NCI-H1048 (cell line): Measurements from ENCODE around the gene CARNS1.
"Not testable (repeated sequence)": the region's sequence is repeated elsewhere in the genome, so short reads cannot be mapped to it uniquely, and the experiment has no call there.

ENCODE experiments used
- DNase-seq: peaks from one replicate; lab custom pipeline; 2025; lab: John Stamatoyannopoulos, UW

CARNS1 gene

GRCh38 chr11:67396587-67397389 is 18.7 kb upstream of the CARNS1 start:
- no peak for DNase-seq

- no peak for DNase-seq
Observed at GRCh38 chr11:67397536-67397935, 17.9 kb upstream of the CARNS1 start.

- no peak for DNase-seq
Observed at GRCh38 chr11:67397986-67398660, 17.4 kb upstream of the CARNS1 start.

DNA sequence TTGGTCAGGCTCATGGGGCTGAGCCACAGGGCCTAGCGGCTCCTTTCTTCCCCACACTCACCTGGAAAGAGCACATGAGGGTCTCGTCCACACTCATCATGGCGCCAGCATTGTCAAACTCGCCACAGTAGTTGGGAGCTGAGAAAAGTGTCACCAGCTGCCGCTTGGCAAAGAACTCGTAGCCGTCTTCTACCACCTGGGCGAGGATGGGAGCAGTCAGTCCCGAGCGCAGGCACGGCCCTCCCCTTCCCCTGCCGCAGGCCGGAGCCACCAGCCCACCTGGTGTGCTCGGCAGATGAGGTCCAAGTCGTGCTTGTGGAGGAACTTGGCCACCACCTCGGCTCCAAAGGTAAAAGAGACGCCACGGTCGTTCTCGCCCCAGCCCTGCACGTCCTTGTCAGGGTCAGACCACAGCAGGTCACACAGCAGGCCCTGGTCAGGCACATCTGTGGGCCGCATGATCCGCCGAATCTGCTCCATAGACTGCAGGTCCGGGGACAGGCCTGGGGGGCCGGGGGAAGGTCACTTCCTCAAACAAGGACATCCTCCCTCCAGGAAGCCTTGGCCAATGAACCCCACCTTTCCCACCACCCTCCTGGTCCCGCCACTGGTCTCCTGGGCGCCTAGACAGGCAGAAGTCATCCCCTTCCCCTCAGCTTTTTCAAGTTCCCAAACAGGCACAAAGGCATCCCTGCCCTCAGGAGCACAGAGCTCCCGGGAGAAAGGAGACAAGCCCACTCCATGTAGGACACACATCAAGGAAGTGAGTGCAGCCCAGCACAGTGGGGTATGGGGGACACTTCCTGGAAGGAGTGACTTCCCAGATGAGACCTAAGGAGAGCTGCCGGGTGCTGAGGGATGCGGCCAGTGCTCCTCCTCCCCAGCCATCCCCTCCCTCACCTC is 16.6 kb upstream of the CARNS1 start:
- DNase-seq, result no peak

- no peak for DNase-seq
Observed at GRCh38 chr11:67400251-67400941, 15.1 kb upstream of the CARNS1 start.

DNA sequence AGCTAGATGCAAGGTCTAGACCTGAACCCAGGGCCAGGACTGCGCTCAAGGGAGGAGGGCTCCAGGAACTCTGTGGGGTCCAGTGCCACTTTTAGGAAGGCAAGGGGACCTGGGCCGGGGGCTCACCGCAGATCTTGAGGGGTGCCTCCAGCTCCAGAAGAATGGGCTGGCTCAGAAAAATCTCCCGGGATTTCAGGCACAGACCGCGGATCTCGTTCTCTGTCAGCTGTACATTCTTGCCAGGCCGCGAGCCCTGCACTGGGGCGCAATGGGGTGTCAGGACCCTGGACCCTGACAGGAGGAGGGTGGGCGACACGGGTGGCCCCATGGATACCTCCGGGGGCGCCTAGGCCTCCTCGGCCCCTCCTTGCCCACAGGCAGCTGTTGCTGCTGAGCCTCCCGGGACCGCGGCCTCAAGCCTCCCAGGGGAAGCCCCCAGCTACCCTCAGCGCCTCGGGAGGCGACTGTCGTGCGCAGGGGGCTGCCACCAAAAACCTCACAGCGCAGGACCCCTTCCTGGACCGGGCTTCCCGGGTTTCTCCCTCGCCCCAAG is 14.5 kb upstream of the CARNS1 start:
- no peak for DNase-seq

DNA sequence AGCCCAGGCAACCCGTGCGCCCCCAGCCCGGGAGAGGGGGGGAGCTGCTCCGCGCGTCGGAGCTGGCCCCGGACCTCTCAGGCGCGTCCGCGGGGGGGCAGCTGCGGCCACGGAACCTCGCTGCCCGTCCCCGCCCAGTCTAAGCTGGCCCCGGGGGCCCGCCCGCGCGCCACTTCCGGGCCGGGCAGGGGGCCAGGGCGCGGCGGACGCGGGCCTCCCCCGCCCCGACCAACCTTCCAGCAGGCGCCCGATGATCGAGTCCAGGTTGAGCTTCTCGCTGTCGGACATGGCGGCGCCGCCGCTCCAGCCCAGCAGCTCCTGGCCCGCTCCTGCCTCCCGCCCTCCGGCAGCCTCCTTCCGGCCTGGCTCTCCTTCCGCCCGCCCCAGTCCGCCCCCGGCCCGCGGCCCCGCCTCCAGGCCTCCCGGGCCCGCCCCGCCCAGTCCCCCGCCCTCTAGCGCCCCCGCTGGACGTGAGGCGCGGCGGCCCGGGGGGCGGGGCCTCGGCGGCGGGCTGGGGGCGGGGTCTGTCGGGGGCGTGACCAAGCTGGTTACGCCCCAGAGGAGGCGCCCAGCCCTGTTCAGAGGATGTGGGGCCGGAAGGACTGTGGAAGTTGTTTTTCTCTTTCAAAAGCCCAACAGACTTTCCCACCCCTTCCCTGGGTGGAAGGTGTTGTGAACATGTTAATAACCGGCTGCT is 13.8 kb upstream of the CARNS1 start, which contains the start of gene PPP1CA:
Gene PPP1CA, minus strand, starts transcription at position 364 of the 697 bp plus-strand sequence. Its CDS starts 76 bp downstream, at position 288.
- peak; percentile 66 for DNase-seq

DNA sequence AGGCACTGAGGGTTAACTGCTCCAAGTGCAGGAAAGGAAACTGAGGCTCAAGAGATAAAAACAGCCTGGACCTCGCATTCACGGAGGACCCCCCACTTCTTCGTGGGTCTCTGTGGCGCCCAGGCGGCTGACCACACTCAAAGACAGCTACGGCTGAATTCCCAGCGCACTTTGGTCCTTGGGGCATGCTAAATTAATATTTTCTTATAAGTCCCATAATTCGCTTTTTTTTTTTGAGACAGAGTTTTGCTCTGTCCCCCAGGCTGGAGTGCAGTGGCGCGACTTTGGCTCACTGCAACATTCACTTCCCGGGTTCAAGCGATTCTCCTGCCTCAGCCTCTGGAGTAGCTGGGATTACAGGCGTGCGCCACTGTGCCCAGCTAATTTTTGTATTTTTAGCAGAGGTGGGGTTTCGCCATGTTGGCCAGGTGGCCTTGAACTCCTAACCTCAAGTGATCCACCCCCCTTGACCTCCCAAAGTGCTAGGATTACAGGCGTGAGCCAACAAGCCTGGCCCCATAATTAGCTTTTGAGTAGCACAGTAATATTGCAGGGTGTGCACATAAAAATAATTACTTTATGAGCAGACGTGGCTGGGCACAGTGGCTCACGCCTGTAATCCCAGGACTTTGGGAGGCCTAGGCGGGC is 13.2 kb upstream of the CARNS1 start:
- DNase-seq, result not testable (repeated sequence)

GRCh38 chr11:67403085-67403484 is 12.4 kb upstream of the CARNS1 start:
- not testable (repeated sequence) for DNase-seq

DNA sequence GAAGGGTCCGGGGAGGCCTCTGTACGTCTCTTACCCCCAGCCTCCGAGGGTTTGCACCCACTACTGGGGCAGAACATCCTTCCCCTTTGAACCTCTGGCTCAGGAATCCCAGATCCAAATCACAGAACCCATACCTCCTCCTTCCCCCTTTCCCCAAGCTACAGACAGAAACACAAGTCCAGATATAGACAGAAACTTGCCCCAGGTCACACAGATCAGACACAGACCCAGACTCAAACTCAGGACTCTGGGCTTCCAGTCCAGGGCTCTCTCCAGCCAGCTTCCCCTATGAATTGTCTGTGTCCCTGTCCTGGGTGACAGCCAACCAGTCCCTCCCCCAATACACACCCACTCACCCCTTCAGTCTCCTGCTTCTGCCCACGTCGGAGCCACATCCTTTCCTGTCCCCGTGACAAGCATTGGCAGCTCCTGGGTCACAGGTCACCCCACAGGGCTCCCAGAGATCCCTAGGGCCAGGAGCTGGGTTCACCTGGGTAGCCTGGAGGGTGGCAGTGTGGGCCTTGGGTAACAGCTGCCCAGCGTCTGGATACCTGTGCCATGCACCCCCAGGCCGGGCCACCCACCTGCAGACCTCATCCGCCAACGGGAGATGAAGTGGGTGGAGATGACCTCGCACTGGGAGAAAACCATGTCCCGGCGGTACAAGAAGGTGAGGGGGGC is 10.8 kb upstream of the CARNS1 start:
- no peak for DNase-seq

DNA sequence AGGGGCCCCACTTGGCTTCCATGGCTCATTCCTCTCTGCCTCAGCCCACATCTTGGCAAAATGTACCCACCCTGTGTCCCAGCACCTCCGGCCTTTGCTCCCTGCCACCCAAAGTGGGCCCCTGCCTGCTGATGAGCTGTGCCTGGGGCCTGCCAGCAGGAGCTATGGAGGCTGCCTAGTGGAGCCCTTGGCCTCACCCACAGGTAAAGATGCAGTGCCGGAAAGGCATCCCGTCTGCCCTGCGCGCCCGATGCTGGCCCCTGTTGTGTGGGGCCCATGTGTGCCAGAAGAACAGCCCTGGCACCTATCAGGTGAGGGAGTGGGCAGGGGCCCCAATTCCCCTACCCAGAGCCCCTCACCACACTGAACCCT is 10.3 kb upstream of the CARNS1 start:
- DNase-seq, result no peak

GRCh38 chr11:67405688-67406339 is 9.7 kb upstream of the CARNS1 start:
- no peak for DNase-seq

GRCh38 chr11:67406420-67406968 is 9.0 kb upstream of the CARNS1 start:
- DNase-seq, result no peak

- no peak for DNase-seq
Observed at GRCh38 chr11:67406969-67407687, 8.3 kb upstream of the CARNS1 start.

- DNase-seq, result no peak
Observed at GRCh38 chr11:67407688-67408163, 7.8 kb upstream of the CARNS1 start.

DNA sequence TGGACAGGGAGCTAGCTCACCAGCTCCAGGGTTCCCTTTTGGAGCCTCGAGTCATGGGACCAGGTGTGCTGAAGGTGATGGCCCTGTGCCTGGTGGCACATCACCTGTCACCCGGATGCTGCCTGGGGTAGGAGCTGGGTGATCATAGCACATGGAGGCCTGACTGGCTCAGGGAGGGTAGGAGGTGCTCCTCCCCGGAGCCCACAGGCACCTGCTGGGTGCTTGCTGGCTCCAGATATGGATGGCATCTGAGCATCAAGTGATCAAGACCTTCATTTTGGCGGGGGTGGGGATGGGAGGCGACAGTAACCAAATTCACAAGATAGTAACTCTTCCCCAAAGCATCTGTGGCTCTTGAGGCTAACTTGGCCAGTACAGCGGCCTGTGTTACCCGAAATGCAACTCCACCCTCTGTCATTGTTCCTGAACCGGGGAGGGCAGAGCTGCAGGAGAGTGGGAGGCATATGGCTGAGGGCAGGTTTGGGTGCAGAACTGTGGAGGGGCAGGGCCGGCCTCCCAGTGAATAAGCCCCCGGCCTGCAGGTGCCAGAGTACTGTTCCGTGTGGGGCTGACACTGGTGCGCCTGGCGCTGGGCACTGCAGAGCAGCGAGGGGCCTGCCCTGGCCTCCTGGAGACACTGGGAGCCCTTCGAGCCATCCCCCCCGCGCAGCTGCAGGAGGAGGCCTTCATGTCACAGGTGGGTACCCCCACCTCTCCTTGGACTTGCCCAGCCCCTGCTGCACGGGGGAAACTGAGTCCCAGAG is 6.9 kb upstream of the CARNS1 start:
- DNase-seq, result no peak

DNA sequence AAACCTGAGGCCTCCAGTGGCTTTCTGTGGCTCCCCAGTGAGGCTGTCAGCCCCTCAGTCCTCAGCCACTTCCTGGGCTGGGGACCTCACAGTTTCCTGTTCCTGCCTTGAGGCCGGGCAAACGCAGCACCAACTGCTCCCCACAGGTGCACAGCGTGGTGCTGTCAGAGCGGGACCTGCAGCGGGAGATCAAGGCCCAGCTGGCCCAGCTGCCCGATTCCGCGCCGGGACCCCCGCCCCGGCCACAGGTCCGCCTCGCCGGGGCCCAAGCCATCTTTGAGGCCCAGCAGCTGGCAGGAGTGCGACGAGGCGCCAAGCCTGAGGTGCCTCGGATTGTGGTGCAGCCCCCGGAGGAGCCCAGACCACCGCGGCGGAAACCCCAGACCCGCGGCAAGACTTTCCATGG is 6.2 kb upstream of the CARNS1 start:
- no peak for DNase-seq
